Endothelial cell (in vitro differentiated cells): Measurements from ENCODE around the gene CHRNA5. TPM values are rescaled to one million over a fixed set of nuclear protein-coding genes. Genes with fewer than 3 reads are reported as not detected.
A peak's percentile ranks its signal among the peaks of the same experiment; 100 is the strongest.
"Not testable (repeated sequence)": the region's sequence is repeated elsewhere in the genome, so short reads cannot be mapped to it uniquely, and the experiment has no call there.

ENCODE experiments used
- DNase-seq: peaks from one replicate; pipeline ENCODE4 v3.0.0; 2021; ENCODE audit warnings: low spot score
- H3K27ac Mint-ChIP-seq: one replicate; pipeline ENCODE4 v1.8.0; 2021; ENCODE audit warnings: mixed read lengths, inconsistent platforms; ENCODE audit not compliant: unreplicated experiment
- H3K27me3 Mint-ChIP-seq: one replicate; pipeline ENCODE4 v1.8.0; 2021; ENCODE audit warnings: mild to moderate bottlenecking, moderate library complexity, mixed read lengths, inconsistent platforms; ENCODE audit not compliant: unreplicated experiment
- H3K36me3 Mint-ChIP-seq: one replicate; pipeline ENCODE4 v1.8.0; 2021; ENCODE audit warnings: mild to moderate bottlenecking, low read depth, mixed read lengths, inconsistent platforms; ENCODE audit not compliant: unreplicated experiment
- H3K4me1 Mint-ChIP-seq: one replicate; pipeline ENCODE4 v1.8.0; 2021; ENCODE audit warnings: mild to moderate bottlenecking, mixed read lengths, inconsistent platforms; ENCODE audit not compliant: unreplicated experiment
- H3K4me3 Mint-ChIP-seq: one replicate; pipeline ENCODE4 v1.8.0; 2021; ENCODE audit warnings: mild to moderate bottlenecking, mixed read lengths, inconsistent platforms; ENCODE audit not compliant: unreplicated experiment
- H3K9me3 Mint-ChIP-seq: one replicate; pipeline ENCODE4 v1.8.0; 2021; ENCODE audit warnings: mixed read lengths, inconsistent platforms; ENCODE audit not compliant: unreplicated experiment
- total RNA-seq: library from RNA; stranded (reverse); fragmentation: NEBNext Ultra II Directional; extraction: Animal tissue kit (Norgen Biotek cat#: 25700); gene quantifications from one replicate; pipeline ENCODE4 v1.2.1, GENCODE V29; 2021; ENCODE audit not compliant: unreplicated experiment
- TF ChIP-seq, protein P1 (sequence below): fragments of 200-600 bp; sonication (generic); IDR thresholded peaks from one replicate; pipeline ENCODE4 v1.5.0; 2021; ENCODE audit warnings: antibody characterized with exemption; ENCODE audit not compliant: unreplicated experiment

CHRNA5 gene
- total RNA-seq, 1 donor from 2014 or later, result 22.7 TPM

- Mint-ChIP-seq H3K36me3 (no peaks in the 10 kb centered on the region), H3K27me3 (no peaks in the 10 kb centered on the region), H3K27ac (no peak overlapping the region), H3K4me3 (no peak overlapping the region), H3K9me3 (no peaks in the 10 kb centered on the region), H3K4me1 (peaks cover 8% of the 10 kb centered on the region)
- TF ChIP-seq, protein P1, sequence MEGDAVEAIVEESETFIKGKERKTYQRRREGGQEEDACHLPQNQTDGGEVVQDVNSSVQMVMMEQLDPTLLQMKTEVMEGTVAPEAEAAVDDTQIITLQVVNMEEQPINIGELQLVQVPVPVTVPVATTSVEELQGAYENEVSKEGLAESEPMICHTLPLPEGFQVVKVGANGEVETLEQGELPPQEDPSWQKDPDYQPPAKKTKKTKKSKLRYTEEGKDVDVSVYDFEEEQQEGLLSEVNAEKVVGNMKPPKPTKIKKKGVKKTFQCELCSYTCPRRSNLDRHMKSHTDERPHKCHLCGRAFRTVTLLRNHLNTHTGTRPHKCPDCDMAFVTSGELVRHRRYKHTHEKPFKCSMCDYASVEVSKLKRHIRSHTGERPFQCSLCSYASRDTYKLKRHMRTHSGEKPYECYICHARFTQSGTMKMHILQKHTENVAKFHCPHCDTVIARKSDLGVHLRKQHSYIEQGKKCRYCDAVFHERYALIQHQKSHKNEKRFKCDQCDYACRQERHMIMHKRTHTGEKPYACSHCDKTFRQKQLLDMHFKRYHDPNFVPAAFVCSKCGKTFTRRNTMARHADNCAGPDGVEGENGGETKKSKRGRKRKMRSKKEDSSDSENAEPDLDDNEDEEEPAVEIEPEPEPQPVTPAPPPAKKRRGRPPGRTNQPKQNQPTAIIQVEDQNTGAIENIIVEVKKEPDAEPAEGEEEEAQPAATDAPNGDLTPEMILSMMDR, result no peak
- no peak for DNase-seq
These were observed 29.2 kb upstream of the CHRNA5 start for GRCh38 chr15:78536134-78536533.

DNA sequence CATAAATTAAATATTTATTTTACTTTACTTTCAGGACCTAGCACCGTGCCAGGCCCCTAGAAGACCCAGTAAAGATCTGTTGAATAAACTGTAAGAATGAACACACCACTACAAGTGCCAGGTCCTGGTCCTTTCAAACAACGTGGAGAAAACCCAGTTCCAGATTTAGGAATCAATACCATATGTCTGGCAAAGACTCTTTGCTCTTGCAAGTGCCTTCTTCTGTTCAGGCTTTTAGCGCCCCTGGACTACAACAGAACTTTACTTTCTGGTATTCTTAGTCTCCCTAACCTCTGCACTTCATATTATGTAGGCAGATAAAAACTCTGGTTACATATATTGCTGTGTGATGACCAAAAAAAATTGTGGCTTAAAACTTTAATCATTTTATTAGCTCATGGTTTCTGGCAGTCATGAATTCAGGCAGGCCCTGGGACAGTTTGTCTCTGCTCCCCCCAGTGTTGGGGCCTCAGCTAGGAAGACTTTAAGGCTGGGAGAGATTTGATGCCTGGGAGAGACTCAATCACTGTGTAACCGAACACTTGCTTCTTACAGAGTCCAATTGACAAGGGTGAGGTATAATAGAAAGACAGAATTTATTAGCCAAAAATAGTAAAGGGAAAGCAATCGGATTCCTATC lies 27.9 kb upstream of the CHRNA5 start:
- Mint-ChIP-seq H3K4me3 (no peak overlapping the region), H3K9me3 (no peaks in the 10 kb centered on the region), H3K36me3 (no peaks in the 10 kb centered on the region), H3K27me3 (no peaks in the 10 kb centered on the region), H3K4me1 (peaks cover 15% of the 10 kb centered on the region), H3K27ac (no peak overlapping the region)
- TF ChIP-seq, protein P1, result no peak
- DNase-seq, result no peak

DNA sequence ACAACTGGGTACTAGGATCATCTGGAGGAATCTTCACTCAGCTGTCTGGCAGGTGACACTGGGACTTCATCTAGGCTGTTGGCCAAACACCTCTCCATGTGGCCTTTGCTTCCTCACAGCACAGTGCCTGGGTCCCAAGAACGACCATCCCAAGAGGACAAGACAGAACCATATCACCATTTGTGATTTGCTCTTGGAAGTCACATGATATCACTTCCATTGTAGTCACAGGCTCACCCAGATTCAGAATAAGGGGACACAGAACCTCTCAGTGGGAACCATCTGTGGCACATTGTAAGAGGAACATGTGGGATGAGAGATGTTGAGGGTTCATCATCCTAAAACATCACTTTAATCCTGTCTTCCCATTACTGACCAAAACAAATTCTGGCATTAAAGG lies 27.0 kb upstream of the CHRNA5 start:
- Mint-ChIP-seq H3K4me1 (peaks cover 15% of the 10 kb centered on the region), H3K27me3 (no peaks in the 10 kb centered on the region), H3K27ac (no peak overlapping the region), H3K9me3 (no peaks in the 10 kb centered on the region), H3K4me3 (no peak overlapping the region), H3K36me3 (peaks cover 3% of the 10 kb centered on the region)
- DNase-seq, result no peak
- TF ChIP-seq, protein P1, result no peak

DNA sequence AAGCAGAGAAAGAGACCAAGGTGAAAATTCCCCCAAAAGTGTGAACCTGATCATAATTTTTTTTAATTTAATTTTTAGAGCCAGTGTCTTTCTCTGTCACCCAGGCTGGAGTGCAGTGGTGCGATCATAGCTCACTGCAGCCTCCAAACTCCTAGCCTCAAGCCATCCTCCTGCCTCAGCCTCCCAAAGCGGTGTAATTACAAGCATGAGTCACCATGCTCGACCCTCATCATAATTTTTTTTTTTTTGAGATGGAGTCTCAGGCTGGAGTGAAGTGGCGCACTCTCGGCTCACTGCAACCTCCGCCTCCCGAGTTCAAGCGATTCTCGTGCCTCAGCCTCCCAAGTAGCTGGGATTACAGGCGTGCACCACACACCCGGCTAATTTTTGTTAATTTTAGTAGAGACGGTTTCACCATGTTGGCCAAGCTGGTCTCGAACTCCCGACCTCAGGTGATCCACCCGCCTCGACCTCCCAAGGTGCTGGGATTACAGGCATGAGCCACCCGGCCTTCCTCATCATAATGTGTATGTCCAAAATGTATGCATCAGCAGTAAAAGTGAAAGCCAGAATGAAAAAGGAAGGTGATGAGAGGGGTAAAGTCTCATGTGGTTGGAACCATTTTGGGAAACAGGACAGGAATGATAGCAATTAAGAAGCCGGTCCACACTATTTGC lies 25.7 kb upstream of the CHRNA5 start:
- DNase-seq, H3K27me3 Mint-ChIP-seq: not testable (repeated sequence)
- peak overlapping the region; percentile 98 for H3K27ac Mint-ChIP-seq

DNA sequence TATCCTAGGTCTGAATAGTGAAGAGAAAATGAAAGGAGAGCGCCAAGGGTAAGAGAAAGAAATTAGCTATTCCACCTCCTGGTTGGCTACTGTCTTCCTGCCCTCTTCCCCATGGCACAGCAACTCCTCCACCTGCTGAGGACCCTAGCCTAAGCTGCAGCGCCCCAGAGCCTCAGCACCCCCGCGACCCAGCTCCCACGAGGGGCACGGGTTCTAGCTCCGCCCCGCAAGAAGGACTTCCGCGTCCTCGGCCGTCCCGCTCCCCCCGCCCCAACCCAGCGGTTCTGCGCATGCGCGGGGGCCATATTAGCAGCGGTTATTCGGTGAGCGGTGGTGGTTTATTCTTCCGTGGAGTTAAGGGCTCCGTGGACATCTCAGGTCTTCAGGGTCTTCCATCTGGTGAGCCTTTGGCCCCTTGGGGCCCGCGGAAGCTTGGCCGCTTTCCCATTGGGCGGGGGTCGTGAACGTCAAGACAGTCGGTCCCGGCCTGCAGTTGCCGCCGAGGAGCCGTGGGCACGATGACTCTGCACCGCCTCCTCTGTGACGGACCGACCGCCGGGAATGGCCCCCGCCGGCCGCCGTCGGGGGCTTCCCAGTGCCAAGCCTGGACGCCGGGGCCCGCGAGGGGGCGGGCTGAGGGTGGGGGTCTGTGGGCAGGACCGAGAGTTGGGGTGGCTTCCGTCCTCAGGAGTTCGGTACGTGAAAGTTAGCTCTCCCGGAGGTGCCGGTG lies 25.0 kb upstream of the CHRNA5 start, which contains the start of gene PSMA4:
PSMA4 (plus strand) TSS at position 304 of the 730 bp plus-strand sequence. CDS start 1,484 bp downstream, outside the sequence.
- H3K36me3 Mint-ChIP-seq, result peaks cover 6% of the 10 kb centered on the region
- peak; percentile 93 for DNase-seq
- no peaks in the 10 kb centered on the region for H3K9me3 Mint-ChIP-seq
- peak within 1 kb of the TSS; percentile 98 for H3K27ac Mint-ChIP-seq
- H3K4me3 Mint-ChIP-seq, result peak within 1 kb of the TSS; percentile 99
- TF ChIP-seq, protein P1, result no peak
- no peaks in the 10 kb centered on the region for H3K27me3 Mint-ChIP-seq
- H3K4me1 Mint-ChIP-seq, result peaks cover 15% of the 10 kb centered on the region

More for the DNA sequence above, 25.7 kb upstream of the CHRNA5 start:
- not testable (repeated sequence) for H3K36me3 Mint-ChIP-seq, H3K9me3 Mint-ChIP-seq
- peak overlapping the region; percentile 99 for H3K4me3 Mint-ChIP-seq
- H3K4me1 Mint-ChIP-seq, result peaks cover 15% of the 10 kb centered on the region
